ENCODE measurements around the gene BABAM2.

BABAM2 gene

DNA sequence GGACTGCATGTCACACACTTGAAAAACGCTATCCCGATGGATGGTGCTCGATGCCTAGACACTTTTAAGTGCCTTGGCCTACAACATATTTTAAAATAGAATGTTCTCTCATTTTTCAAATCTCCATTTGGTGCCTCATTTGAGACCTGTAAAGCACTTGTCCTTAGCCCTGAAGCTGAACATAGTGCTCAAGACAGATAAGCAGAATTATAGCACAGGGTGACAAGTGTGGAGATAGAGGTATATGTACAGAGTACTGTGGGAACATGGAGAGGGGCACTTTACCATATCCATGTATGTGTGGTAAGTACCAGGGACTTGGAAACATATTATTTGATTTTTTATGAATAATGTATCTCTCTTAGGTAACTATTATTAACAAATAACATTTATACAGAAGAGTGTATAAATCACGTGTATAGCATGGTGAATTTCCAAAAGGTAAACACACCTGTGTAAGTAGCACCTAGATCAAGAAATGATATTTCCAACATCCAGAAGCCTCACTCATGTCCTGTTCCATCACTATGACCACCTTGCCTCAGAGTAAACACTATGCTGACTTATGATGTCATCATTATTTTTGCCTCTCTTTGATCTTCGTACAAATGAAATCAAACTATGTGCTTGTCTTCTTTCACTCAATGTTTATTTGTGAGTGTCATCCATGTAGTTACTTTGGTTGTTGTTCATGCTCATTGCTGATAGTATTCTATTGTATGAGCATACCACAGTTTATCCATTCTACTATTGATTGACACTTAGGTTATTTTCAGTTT lies 103.6 kb downstream of the BABAM2 start:
- Histone ChIP-seq H3K79me2 (ENCODE audit: insufficient read depth, low read length) (no peaks in the 10 kb centered on the region; the same call in 1 of the 2 replicates), H4K20me1 (ENCODE audit: low read depth, low read length) (no peaks in the 10 kb centered on the region), H3K27me3 (ENCODE audit: low read length) (no peaks in the 10 kb centered on the region), H3K27ac (ENCODE audit: low read depth, low read length) (no peak overlapping the region), H3K36me3 (ENCODE audit: low read length) (no peaks in the 10 kb centered on the region), H3K9me3 (ENCODE audit: insufficient read depth, low read length) (no peaks in the 10 kb centered on the region), H3K4me3 (ENCODE audit: insufficient read depth, low read length, poor library complexity, severe bottlenecking) (no peak overlapping the region), H3F3A (ENCODE audit: insufficient read depth) (no peaks in the 10 kb centered on the region), H3K9ac (ENCODE audit: low read length) (no peak overlapping the region), H3K4me2 (ENCODE audit: low read depth, low read length, poor library complexity, severe bottlenecking) (no peak overlapping the region), H3K9me2 (replicated peaks; ENCODE audit: insufficient read depth, low read length) (no peaks in the 10 kb centered on the region), H2AFZ (ENCODE audit: low read depth, low read length, severe bottlenecking) (no peak overlapping the region)
- TF ChIP-seq, protein P1, sequence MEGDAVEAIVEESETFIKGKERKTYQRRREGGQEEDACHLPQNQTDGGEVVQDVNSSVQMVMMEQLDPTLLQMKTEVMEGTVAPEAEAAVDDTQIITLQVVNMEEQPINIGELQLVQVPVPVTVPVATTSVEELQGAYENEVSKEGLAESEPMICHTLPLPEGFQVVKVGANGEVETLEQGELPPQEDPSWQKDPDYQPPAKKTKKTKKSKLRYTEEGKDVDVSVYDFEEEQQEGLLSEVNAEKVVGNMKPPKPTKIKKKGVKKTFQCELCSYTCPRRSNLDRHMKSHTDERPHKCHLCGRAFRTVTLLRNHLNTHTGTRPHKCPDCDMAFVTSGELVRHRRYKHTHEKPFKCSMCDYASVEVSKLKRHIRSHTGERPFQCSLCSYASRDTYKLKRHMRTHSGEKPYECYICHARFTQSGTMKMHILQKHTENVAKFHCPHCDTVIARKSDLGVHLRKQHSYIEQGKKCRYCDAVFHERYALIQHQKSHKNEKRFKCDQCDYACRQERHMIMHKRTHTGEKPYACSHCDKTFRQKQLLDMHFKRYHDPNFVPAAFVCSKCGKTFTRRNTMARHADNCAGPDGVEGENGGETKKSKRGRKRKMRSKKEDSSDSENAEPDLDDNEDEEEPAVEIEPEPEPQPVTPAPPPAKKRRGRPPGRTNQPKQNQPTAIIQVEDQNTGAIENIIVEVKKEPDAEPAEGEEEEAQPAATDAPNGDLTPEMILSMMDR (IDR thresholded peaks at IDR 0.05; ENCODE audit: insufficient read depth, low read length, poor library complexity, severe bottlenecking) = no peak
- no peak for TF ChIP-seq EZH2phosphoT487 (conservative IDR thresholded peaks at IDR 0.05; ENCODE audit: low read length)

DNA sequence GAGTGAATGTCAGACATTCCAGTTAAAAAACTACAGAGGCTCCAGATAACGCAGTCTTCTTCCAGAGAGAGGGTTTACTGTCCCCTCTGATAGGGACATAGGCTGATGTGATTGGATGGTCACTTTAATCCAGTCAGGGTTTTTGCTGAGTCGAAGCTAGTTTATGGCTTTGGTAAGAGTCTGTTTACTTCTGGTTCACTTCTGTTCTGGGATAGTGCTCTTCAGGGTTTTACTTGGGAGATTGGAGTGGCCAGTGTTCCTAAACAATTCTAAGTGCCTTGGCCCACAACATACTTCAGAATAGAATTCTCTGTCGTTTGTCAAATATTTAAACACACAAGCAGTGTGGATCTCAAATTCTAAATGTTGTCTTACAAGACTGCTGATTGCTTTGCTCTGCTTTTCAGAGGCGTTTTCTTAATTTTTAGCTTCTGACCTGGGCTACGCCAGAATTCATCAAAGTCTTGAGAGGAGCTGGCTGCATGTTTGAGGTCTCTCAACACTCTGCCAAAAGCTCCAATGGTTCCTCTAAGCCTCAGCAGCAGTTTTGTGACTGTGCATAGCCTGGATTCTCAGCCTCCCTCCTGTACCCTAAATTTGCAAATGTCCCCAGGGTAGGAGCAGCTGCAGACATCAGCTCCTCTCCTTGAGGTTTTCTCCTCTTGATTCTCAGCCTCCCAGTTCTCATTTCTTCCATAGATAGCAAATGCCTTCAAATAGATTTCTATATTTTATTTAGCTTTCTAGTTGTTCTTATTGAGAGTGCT lies 105.8 kb downstream of the BABAM2 start:
- no peaks in the 10 kb centered on the region for H3K9me2 ChIP-seq (replicated peaks; ENCODE audit: insufficient read depth, low read length)
- no peaks in the 10 kb centered on the region for H4K20me1 ChIP-seq (ENCODE audit: low read depth, low read length)
- no peak overlapping the region for H3K9ac ChIP-seq (ENCODE audit: low read length)
- TF ChIP-seq, protein P1 (IDR thresholded peaks at IDR 0.05; ENCODE audit: insufficient read depth, low read length, poor library complexity, severe bottlenecking) = no peak
- no peak for TF ChIP-seq EZH2phosphoT487 (conservative IDR thresholded peaks at IDR 0.05; ENCODE audit: low read length)
- no peaks in the 10 kb centered on the region for H3K27me3 ChIP-seq (ENCODE audit: low read length)
- no peaks in the 10 kb centered on the region for H3K9me3 ChIP-seq (ENCODE audit: insufficient read depth, low read length)
- H3K4me3 ChIP-seq (ENCODE audit: insufficient read depth, low read length, poor library complexity, severe bottlenecking) = no peak overlapping the region
- no peaks in the 10 kb centered on the region for H3K36me3 ChIP-seq (ENCODE audit: low read length)
- no peaks in the 10 kb centered on the region for H3F3A ChIP-seq (ENCODE audit: insufficient read depth)
- no peaks in the 10 kb centered on the region; the same call in 1 of the 2 replicates for H3K79me2 ChIP-seq (ENCODE audit: insufficient read depth, low read length)
- no peak overlapping the region for H2AFZ ChIP-seq (ENCODE audit: low read depth, low read length, severe bottlenecking)
- no peak overlapping the region for H3K27ac ChIP-seq (ENCODE audit: low read depth, low read length)
- H3K4me2 ChIP-seq (ENCODE audit: low read depth, low read length, poor library complexity, severe bottlenecking) = no peak overlapping the region

DNA sequence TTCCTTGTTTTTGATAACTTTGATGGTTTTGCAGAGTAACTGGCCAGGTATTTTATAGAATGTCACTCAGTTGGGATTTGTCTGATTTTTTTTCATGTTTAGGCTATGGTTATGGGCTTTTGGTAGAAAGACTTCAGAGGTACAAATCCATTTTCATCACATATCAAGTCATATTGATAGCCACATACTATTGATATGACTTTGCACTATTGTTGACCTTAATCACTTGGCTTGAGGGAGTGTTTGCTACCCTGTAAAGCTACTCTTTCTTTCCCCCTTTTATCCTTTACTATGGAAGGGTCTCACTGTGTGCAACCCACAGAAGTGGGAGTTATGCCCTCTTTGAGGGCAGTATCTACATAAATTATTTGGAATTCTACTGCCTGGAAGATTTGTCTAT lies 109.8 kb downstream of the BABAM2 start:
- no peak for TF ChIP-seq EZH2phosphoT487 (conservative IDR thresholded peaks at IDR 0.05; ENCODE audit: low read length)
- TF ChIP-seq, protein P1 (IDR thresholded peaks at IDR 0.05; ENCODE audit: insufficient read depth, low read length, poor library complexity, severe bottlenecking) = no peak
- no peaks in the 10 kb centered on the region for H3F3A ChIP-seq (ENCODE audit: insufficient read depth)
- H4K20me1 ChIP-seq (ENCODE audit: low read depth, low read length) = peaks cover 3% of the 10 kb centered on the region; the same call in 1 of the 2 replicates
- H3K9me2 ChIP-seq (replicated peaks; ENCODE audit: insufficient read depth, low read length) = no peaks in the 10 kb centered on the region
- no peaks in the 10 kb centered on the region for H3K27me3 ChIP-seq (ENCODE audit: low read length)
- H3K9me3 ChIP-seq (ENCODE audit: insufficient read depth, low read length) = no peaks in the 10 kb centered on the region
- H2AFZ ChIP-seq (ENCODE audit: low read depth, low read length, severe bottlenecking) = no peak overlapping the region
- H3K9ac ChIP-seq (ENCODE audit: low read length) = no peak overlapping the region
- H3K27ac ChIP-seq (ENCODE audit: low read depth, low read length) = no peak overlapping the region
- no peak overlapping the region for H3K4me2 ChIP-seq (ENCODE audit: low read depth, low read length, poor library complexity, severe bottlenecking)
- H3K36me3 ChIP-seq (ENCODE audit: low read length) = no peaks in the 10 kb centered on the region
- H3K4me3 ChIP-seq (ENCODE audit: insufficient read depth, low read length, poor library complexity, severe bottlenecking) = no peak overlapping the region
- H3K79me2 ChIP-seq (ENCODE audit: insufficient read depth, low read length) = no peaks in the 10 kb centered on the region

Data from SU-DHL-6 (cell line).